Uterus (tissue), 2 donors: ENCODE measurements around the gene P4HA2.

Source experiments
- CTCF ChIP-seq, 4 experiments: fragments of 200-600 bp in 2 of 4; fragments of 450-650 bp in 2 of 4; sonication (generic) in 2 of 4; IDR thresholded peaks; one replicate each; pipeline ENCODE4 v1.5.1; 2016 to 2019; ENCODE audit warnings: antibody characterized with exemption in 4 of 4, mild to moderate bottlenecking in 2 of 4, moderate library complexity in 1 of 4
- POLR2A ChIP-seq, 2 donors: fragments of 450-650 bp; IDR thresholded peaks; one replicate each; pipeline ENCODE4 v1.6.1; 2016; ENCODE audit warnings: antibody characterized with exemption in 2 of 2, mild to moderate bottlenecking in 1 of 2, moderate library complexity in 1 of 2

- TF ChIP-seq CTCF (IDR thresholded peaks at IDR 0.05), result no peak
- no peak for TF ChIP-seq POLR2A (IDR thresholded peaks at IDR 0.05)
These were observed 41.3 kb upstream of the P4HA2 start for GRCh38 chr5:132268769-132269551.
